ENCODE data around the gene TAF10.

Gene TAF10

DNA sequence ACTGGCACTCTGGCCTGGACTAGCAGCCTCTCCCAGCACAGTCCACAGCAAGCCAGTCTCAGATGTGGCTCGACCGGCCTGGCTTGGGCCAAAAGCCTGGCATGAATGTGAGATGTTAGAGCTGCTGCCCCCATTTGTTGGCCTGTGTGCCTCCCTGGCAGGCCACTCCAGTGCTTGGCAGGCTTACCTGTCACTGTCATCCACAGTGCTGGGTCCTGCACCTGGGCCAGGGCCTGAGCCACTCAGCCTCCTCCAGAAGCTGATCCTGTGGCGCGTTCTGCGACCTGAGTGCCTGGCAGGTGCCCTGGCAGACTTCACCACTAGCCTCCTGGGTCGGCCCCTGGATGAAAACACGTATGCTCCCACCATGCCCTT is 44.7 kb downstream of the TAF10 start:
- TF ChIP-seq, protein P1, sequence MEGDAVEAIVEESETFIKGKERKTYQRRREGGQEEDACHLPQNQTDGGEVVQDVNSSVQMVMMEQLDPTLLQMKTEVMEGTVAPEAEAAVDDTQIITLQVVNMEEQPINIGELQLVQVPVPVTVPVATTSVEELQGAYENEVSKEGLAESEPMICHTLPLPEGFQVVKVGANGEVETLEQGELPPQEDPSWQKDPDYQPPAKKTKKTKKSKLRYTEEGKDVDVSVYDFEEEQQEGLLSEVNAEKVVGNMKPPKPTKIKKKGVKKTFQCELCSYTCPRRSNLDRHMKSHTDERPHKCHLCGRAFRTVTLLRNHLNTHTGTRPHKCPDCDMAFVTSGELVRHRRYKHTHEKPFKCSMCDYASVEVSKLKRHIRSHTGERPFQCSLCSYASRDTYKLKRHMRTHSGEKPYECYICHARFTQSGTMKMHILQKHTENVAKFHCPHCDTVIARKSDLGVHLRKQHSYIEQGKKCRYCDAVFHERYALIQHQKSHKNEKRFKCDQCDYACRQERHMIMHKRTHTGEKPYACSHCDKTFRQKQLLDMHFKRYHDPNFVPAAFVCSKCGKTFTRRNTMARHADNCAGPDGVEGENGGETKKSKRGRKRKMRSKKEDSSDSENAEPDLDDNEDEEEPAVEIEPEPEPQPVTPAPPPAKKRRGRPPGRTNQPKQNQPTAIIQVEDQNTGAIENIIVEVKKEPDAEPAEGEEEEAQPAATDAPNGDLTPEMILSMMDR (IDR thresholded peaks at IDR 0.05; ENCODE audit: insufficient read depth, low read length), result no peak
- TF ChIP-seq, protein P2, sequence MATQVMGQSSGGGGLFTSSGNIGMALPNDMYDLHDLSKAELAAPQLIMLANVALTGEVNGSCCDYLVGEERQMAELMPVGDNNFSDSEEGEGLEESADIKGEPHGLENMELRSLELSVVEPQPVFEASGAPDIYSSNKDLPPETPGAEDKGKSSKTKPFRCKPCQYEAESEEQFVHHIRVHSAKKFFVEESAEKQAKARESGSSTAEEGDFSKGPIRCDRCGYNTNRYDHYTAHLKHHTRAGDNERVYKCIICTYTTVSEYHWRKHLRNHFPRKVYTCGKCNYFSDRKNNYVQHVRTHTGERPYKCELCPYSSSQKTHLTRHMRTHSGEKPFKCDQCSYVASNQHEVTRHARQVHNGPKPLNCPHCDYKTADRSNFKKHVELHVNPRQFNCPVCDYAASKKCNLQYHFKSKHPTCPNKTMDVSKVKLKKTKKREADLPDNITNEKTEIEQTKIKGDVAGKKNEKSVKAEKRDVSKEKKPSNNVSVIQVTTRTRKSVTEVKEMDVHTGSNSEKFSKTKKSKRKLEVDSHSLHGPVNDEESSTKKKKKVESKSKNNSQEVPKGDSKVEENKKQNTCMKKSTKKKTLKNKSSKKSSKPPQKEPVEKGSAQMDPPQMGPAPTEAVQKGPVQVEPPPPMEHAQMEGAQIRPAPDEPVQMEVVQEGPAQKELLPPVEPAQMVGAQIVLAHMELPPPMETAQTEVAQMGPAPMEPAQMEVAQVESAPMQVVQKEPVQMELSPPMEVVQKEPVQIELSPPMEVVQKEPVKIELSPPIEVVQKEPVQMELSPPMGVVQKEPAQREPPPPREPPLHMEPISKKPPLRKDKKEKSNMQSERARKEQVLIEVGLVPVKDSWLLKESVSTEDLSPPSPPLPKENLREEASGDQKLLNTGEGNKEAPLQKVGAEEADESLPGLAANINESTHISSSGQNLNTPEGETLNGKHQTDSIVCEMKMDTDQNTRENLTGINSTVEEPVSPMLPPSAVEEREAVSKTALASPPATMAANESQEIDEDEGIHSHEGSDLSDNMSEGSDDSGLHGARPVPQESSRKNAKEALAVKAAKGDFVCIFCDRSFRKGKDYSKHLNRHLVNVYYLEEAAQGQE (IDR thresholded peaks at IDR 0.05; ENCODE audit: insufficient replicate concordance, low read depth), result no peak
- no peak for TF ChIP-seq POLR2AphosphoS5 (IDR thresholded peaks at IDR 0.05; ENCODE audit: low read depth)
- no peak for TF ChIP-seq GABPA (IDR thresholded peaks at IDR 0.05; ENCODE audit: low read depth)
- TF ChIP-seq SPI1 (IDR thresholded peaks at IDR 0.05; ENCODE audit: borderline replicate concordance, low read depth), result no peak
- DNase-seq (ENCODE audit: low read depth in 1 of 2, low spot score in 1 of 2), result no peak
- H3K27ac ChIP-seq (replicated peaks), result no peak overlapping the region

DNA sequence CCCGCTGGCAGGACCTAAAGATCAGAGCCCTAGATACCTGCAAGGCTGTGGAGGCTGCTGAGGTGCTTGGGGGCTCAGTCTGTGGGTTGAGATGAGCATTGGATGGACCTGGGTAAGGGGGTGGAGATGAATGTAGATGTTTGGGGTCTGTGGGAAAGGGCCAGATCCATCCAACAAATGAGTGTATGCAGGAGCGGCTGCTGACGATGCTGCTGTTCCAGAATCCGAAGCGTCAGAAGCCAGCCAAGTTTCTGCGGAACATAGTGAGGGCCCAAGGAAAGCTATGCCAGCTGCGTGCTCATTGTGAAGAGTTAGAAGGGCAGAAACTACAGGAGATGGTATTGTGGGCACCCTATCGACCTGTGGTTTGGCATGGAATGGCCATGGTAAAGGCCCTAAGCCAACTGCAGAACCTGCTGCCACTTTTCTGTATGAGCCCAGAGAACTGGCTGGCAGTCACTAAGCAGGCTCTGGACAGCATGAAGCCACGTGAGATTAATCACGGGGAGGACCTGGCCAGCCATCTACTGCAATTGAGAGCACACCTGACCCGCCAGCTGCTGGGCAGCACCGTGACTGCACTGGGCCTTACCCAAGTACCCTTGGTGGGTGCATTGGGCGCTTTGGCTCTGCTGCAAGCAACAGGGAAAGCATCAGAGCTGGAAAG is 45.2 kb downstream of the TAF10 start:
- H3K27me3 ChIP-seq (ENCODE audit: insufficient read depth, poor library complexity, severe bottlenecking), result no peaks in the 10 kb centered on the region
- DNase-seq (ENCODE audit: low read depth in 1 of 2, low spot score in 1 of 2), result no peak
- TF ChIP-seq, protein P2 (IDR thresholded peaks at IDR 0.05; ENCODE audit: insufficient replicate concordance, low read depth), result no peak
- TF ChIP-seq GABPA (IDR thresholded peaks at IDR 0.05; ENCODE audit: low read depth) (no peak), POLR2AphosphoS5 (IDR thresholded peaks at IDR 0.05; ENCODE audit: low read depth) (no peak), SPI1 (IDR thresholded peaks at IDR 0.05; ENCODE audit: borderline replicate concordance, low read depth) (no peak)
- TF ChIP-seq, protein P1 (IDR thresholded peaks at IDR 0.05; ENCODE audit: insufficient read depth, low read length), result no peak
- H3K27ac ChIP-seq (replicated peaks), result no peak overlapping the region
- H3K4me3 ChIP-seq (replicated peaks; ENCODE audit: insufficient read depth, low read length), result no peak overlapping the region

More for the DNA sequence above, 44.7 kb downstream of the TAF10 start:
- H3K4me3 ChIP-seq (replicated peaks; ENCODE audit: insufficient read depth, low read length), result no peak overlapping the region
- H3K27me3 ChIP-seq (ENCODE audit: insufficient read depth, poor library complexity, severe bottlenecking), result no peaks in the 10 kb centered on the region

DNA sequence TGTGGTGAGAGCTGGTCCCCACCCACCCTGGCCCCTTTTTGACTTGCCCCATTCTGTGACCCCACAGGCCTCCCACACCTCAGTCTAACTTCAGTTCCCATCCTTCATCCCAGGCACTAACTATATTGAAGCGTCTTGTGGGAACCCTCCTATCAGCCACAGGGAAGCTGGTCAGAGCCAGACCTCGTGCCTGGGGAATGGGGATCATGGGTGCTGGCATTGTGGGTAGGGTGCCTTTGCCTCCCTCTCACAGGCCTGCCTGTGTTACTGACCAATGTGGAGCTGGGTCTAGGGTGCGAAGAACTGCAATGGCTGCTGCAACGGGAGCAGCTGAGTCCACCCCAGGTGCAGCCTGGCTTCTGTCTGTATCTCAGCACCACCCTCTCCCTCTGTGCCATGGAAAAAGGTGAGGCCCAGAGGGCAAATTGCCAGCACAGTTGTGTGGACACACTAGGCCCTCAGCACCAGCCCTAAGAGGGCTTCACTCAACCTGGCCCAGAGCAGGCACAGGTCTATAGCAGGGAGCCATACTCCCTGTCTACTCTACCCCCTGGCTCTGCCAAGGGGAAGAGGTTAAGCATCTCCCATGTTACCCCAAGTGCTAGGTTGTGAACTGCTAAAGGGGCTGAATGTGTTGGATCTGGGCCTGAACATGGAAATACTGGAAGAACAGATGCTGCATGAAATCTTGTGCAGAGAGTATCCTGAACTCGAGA is 45.9 kb downstream of the TAF10 start:
- TF ChIP-seq, protein P2 (IDR thresholded peaks at IDR 0.05; ENCODE audit: insufficient replicate concordance, low read depth), result no peak
- TF ChIP-seq GABPA (IDR thresholded peaks at IDR 0.05; ENCODE audit: low read depth) (no peak), SPI1 (IDR thresholded peaks at IDR 0.05; ENCODE audit: borderline replicate concordance, low read depth) (no peak), POLR2AphosphoS5 (IDR thresholded peaks at IDR 0.05; ENCODE audit: low read depth) (no peak)
- TF ChIP-seq, protein P1 (IDR thresholded peaks at IDR 0.05; ENCODE audit: insufficient read depth, low read length), result no peak
- no peak for DNase-seq (ENCODE audit: low read depth in 1 of 2, low spot score in 1 of 2)
- Histone ChIP-seq H3K4me3 (replicated peaks; ENCODE audit: insufficient read depth, low read length) (no peak overlapping the region), H3K27me3 (ENCODE audit: insufficient read depth, poor library complexity, severe bottlenecking) (no peaks in the 10 kb centered on the region), H3K27ac (replicated peaks) (no peak overlapping the region)
